ACC112 (cell line): ENCODE data around the gene DEFB132.

Source experiments
- H2AFZ ChIP-seq: fragments of 200-600 bp; sonication (generic); one replicate; pipeline ENCODE4 v1.6.0; 2017; ENCODE audit warnings: antibody characterized with exemption, low read length; ENCODE audit not compliant: unreplicated experiment
- H3K27ac ChIP-seq: fragments of 200-600 bp; sonication (generic); 2 replicates; pipeline ENCODE4 v1.5.1; 2014; ENCODE audit warnings: low read depth, mild to moderate bottlenecking, antibody characterized with exemption, low read length, moderate library complexity
- H3K27me3 ChIP-seq: fragments of 200-600 bp; sonication (generic); 2 replicates; pipeline ENCODE4 v1.6.1; 2014; ENCODE audit warnings: mild to moderate bottlenecking, antibody characterized with exemption, low read length, moderate library complexity, mixed read lengths; ENCODE audit not compliant: insufficient read depth
- H3K36me3 ChIP-seq: fragments of 200-600 bp; sonication (generic); 2 replicates; pipeline ENCODE4 v1.6.1; 2016; ENCODE audit warnings: mild to moderate bottlenecking, antibody characterized with exemption, low read length, moderate library complexity, mixed read lengths; ENCODE audit not compliant: insufficient read depth
- H3K4me1 ChIP-seq: fragments of 200-600 bp; sonication (generic); one replicate; pipeline ENCODE4 v1.6.1; 2016; ENCODE audit warnings: low read length, mixed read lengths; ENCODE audit not compliant: insufficient read depth, unreplicated experiment, control insufficient read depth
- H3K4me3 ChIP-seq: fragments of 200-600 bp; sonication (generic); 2 replicates; pipeline ENCODE4 v1.5.1; 2014; ENCODE audit warnings: mild to moderate bottlenecking, low read depth, low read length
- H3K79me2 ChIP-seq: fragments of 200-600 bp; sonication (generic); one replicate; pipeline ENCODE4 v1.6.0; 2016; ENCODE audit warnings: low read length; ENCODE audit not compliant: control insufficient read depth, unreplicated experiment, insufficient read depth

The DEFB132 gene

GRCh38 chr20:309841-310644 lies 52.5 kb downstream of the DEFB132 start:
- Histone ChIP-seq H2AFZ (peak overlapping the region; percentile 78), H3K27ac (peak overlapping the region; percentile 95), H3K4me1 (peaks cover 23% of the 10 kb centered on the region), H3K79me2 (no peaks in the 10 kb centered on the region), H3K36me3 (no peaks in the 10 kb centered on the region), H3K27me3 (no peaks in the 10 kb centered on the region), H3K4me3 (peak overlapping the region; percentile 73)

DNA sequence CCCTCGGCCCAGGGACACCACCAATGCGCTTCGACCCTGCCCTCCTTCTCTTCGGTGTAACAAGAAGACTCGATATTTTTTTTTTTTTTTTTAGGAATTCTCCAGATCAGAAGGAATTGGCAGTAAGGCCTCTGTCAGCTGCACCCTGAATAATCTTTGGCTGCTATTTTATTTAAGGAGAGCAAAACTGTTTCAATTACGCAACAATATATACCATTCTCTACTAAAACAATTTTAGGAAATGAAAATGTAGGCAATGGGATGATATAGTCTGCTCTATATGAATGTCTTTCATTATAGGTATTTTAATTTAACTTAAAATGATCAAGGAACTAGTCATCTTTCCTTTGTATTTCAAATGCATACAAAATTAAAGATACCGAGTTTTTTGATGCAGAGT lies 53.1 kb downstream of the DEFB132 start:
- no peaks in the 10 kb centered on the region for H3K36me3 ChIP-seq
- H3K27ac ChIP-seq: peak overlapping the region; percentile 95
- no peak overlapping the region; the same call in 1 of the 2 replicates for H3K4me3 ChIP-seq
- H2AFZ ChIP-seq: no peak overlapping the region
- peaks cover 23% of the 10 kb centered on the region for H3K4me1 ChIP-seq
- no peaks in the 10 kb centered on the region for H3K79me2 ChIP-seq
- no peaks in the 10 kb centered on the region for H3K27me3 ChIP-seq
